NCI-H187 treated with DMSO at 0.1 percent for 48 hours (cell line): ENCODE measurements around the gene CHD3.
A peak's percentile ranks its signal among the peaks of the same experiment; 100 is the strongest.

Source experiments
- DNase-seq: peaks from one replicate; lab custom pipeline; 2025; lab: John Stamatoyannopoulos, UW

CHD3 gene

DNA sequence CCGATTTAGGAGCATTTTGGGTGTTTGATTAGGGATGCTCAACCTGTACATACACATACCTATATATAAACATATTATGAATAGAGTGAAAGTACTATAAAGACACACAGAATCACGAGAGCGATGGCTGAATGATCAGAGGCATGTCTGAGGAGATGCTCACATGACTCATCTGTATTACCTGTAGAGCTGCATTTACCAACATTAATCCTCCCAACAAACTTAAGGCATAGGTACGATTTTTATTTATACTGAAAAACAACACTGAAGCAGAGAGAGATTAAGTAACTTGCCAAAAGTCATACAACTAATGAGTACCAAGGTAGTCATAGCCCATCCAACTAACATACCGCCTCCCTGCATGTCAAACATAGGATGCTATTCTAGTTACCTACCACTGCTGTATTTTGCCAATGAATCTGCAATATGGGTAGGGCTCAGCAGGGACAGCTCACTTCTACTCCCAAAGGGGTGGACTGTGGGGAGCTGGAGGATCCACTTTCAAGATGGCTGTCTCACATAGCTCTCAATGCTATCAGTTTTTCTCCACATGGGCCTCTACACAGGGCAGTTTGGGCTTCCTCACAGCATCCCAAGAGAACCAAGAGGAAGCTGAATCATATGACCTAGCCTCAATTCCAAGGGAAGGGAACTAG lies 23.5 kb upstream of the CHD3 start:
- DNase-seq: no peak

GRCh38 chr17:7867881-7868329 lies 20.7 kb upstream of the CHD3 start:
- DNase-seq: no peak

DNA sequence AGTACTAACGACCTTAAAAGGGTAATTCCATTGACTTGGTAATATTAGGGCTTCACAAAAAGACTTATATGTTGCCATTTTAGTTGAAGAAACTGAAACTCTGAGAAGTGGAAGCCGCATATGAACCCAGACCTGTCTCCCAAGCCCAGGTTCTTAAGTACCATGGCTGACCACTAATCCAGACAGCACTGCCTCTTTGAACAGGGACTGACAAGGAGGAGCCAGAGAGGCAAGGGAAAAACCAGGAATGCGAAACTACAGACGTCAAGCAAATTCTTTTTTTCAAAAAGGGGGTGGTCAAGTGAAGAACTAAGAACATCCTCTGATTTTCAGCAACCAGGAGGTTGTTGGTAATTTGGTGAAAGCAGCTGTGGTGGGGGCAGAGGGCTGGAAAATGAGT lies 15.5 kb upstream of the CHD3 start:
- DNase-seq: no peak

DNA sequence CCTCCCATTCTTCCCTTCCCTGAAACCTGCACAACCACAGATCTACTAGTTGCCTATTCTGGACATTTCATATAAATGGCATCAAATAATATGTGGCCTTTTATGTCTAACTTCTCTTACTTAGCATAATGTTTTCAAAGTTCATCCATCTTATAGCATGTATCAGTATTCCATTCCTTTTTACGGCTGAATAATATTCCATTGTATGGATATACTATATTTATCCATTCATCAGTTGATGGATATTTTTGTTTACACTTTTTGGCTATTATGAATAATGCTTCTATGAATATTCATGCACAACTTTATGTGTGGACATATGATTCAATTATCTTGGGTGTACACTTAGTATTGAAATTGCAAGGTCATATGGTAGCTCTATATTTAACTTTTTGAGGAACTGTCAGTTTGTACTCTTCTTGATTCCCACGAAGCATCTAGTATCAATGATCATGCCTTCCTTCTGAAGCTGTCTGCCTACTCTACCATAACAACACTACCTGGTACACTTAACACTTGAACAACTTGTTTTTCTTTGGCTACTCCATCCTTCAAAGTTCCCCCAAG lies 12.7 kb upstream of the CHD3 start:
- DNase-seq: no peak

GRCh38 chr17:7878234-7878633 lies 10.4 kb upstream of the CHD3 start:
- no peak for DNase-seq

- no peak for DNase-seq
These were observed 8.3 kb upstream of the CHD3 start for GRCh38 chr17:7880076-7880868.

- DNase-seq: no peak
These were observed 7.1 kb upstream of the CHD3 start for GRCh38 chr17:7881276-7882054.

DNA sequence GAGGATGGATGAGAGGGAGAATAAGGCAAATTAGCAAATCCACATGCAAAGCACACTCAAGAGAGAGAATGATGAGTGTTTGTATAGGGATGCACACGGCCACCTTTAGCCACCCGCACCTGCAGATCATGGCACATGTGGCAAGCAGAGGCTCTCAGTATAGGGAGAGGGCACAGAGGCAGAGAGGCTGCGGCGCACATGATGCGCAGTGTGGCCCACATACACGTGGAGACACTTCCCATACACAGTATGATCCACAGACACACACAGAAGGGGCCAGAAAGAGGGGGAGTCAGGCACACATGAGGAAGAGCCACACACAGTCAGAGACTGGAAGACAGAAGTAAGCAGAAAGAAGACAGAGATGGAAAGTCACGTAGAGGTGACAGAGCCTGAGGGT lies 6.5 kb upstream of the CHD3 start:
- DNase-seq: no peak

GRCh38 chr17:7882629-7883028 lies 6.0 kb upstream of the CHD3 start:
- DNase-seq: no peak

- DNase-seq: no peak
These were observed 4.7 kb upstream of the CHD3 start for GRCh38 chr17:7883781-7884386.

DNA sequence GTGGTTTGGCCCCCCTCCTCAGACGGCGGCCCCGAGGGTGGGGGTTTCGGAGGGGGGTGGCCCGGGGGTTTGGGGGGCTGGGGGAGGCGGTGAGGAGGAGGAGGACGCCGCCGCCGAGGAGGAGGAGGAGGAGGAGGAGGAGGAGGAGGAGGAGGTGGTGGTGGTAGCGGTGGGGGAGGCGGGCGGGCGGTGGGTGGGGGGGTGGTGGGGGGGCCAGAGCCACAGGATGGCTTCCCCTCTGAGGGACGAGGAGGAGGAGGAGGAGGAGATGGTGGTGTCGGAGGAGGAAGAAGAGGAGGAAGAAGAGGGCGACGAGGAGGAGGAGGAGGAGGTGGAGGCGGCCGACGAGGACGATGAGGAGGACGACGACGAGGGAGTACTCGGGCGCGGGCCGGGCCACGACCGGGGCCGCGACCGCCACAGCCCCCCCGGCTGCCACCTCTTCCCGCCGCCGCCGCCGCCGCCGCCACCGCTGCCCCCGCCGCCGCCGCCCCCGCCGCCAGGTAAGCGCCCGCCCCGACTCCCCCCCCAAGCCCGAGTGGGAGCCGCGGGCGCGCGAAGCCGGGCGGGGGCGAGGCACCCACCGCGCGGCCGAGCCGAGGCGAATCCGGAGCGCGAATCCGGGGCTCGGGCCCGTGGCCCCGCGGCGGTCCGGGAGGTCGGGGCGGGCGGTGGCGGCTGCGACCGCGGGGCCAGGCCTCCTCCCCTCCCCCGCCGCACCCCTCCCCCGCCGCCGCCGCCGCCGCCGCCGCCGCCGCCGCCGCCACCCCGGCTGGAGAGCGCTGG lies 3.8 kb upstream of the CHD3 start:
- DNase-seq: no peak

DNA sequence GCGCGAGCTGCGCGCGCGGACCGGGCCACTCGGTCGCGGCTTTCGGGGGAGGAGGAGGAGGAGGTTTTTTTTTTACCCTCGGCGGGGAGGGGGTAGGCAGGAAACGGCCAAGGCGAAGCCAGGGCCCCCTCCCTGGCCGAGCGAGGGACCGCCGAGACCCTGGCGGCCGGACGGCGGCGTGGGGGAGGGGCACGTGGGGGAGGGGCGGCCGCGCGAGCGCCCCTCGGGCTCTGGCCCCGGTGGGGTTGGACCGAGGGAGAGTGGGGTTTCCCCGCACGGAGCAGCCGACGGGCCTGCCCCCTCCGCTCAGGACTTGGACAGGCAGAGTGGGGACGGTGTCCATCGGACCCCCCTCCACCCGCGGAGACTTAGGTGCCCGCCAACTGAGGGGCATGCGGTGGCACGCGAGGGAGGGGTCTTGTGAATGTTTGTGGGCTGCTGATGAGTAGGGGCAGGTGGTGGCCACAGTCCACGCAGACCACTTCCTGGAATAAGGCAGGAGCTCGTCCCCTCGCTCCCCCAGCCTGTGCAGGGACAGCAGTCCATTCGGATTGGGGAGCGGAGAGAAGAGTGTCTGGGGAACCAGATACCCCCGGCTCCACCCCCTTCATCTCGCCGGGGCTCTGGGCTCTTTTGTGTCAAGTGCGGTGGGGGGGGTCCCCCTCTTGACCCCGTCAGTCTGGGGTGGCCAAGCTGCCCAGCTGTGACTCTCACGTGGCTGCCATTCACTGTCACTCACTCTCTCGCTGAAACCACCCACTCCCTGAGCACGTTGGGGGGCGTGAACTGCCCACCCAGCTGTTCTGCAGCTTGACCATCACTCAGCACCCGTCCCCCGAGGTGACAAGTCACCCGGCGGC lies 3.0 kb upstream of the CHD3 start:
- no peak for DNase-seq

GRCh38 chr17:7886227-7887037 lies 2.2 kb upstream of the CHD3 start:
- no peak for DNase-seq

- no peak for DNase-seq
These were observed 1.5 kb upstream of the CHD3 start for GRCh38 chr17:7887038-7887481.

- DNase-seq: peak; percentile 72
These were observed 956 bp upstream of the CHD3 start for GRCh38 chr17:7887482-7888183.

DNA sequence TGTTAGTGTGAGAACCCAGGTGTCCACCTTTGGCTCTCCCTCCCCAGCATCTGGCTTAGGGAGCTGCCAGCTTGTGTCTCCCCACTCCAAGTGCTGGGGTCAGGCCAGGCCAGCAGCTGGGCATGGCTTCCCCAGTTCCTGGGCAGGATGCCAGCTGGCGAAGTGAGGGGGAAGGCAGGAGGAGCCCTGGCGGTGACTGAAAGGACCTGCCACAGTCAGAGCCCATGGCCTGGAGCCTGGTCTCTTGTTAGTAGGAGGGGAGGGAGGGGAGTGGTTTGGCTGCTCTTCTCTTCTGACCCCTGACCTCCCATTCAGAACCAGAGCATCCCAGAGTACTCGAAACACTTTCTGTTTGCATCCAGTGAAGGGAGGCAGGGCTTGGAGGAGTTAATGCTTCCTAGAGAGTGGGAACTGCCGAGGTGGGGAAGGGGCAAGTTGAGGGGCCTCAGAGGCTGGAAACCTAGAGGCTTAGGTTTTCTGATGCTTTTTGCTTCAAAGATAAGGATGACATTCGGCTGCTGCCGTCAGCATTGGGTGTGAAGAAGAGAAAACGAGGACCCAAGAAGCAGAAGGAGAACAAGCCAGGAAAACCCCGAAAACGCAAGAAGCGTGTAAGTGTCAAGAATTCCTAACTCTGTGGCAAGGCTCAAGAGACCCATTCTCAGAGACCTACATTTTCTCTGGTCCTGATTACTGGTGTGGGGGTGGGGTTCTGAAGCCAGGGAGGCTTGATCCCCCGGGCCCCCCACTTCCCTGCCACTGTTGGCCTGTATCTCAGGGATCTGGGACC lies 772 bp downstream of the CHD3 start:
- no peak for DNase-seq

DNA sequence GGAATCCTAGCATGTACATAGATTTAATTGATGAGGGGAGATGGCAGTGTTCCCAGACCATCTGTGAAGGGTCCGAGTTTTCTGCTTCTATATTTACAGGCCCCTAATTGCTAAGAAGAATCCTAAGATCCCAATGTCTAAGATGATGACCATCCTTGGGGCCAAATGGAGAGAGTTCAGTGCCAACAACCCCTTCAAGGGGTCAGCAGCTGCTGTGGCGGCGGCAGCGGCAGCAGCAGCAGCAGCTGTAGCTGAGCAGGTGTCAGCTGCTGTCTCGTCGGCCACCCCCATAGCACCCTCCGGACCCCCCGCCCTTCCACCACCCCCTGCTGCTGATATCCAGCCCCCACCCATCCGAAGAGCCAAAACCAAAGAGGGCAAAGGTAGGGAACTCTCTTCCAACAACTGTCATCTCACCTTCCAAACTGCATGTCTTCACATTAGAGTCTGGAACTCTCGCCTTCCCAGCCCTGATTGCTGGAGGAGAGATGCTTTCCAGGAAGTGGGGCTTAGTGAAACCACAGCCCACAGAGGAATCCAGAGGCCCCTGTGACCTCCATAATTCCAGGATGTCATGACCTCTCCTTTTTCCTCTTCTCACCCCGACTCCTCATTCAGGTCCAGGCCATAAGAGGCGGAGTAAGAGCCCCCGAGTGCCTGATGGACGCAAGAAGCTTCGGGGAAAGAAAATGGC lies 4.7 kb downstream of the CHD3 start:
- DNase-seq: no peak
